H9 (cell line): Measurements from ENCODE around the gene DEAF1. TPM values are rescaled to one million over a fixed set of nuclear protein-coding genes. Genes with fewer than 3 reads are reported as not detected.

Experiments used
- DNase-seq: peaks from one replicate; pipeline ENCODE4 v3.0.0-alpha.2; 2017
- H2AFZ ChIP-seq: one replicate; pipeline ENCODE4 v1.6.1; 2013; ENCODE audit warnings: mild to moderate bottlenecking, low read length, control low read depth, moderate library complexity
- H2AK5ac ChIP-seq: 2 replicates; pipeline ENCODE4 v1.6.1; 2013; ENCODE audit warnings: low read length, control low read depth, mixed read lengths; ENCODE audit not compliant: insufficient read length
- H2BK120ac ChIP-seq: one replicate; pipeline ENCODE4 v1.6.1; 2013; ENCODE audit warnings: low read depth, mild to moderate bottlenecking, low read length, control low read depth, inconsistent platforms; ENCODE audit not compliant: poor library complexity, severe bottlenecking
- H2BK12ac ChIP-seq: 2 replicates; pipeline ENCODE4 v1.6.1; 2013; ENCODE audit warnings: low read length, control low read depth, mixed read lengths, low read depth; ENCODE audit not compliant: insufficient read length
- H2BK15ac ChIP-seq: 2 replicates; pipeline ENCODE4 v1.6.1; 2013; ENCODE audit warnings: low read depth, low read length, control low read depth
- H2BK20ac ChIP-seq: one replicate; pipeline ENCODE4 v1.6.1; 2013; ENCODE audit warnings: low read depth, mild to moderate bottlenecking, low read length, control low read depth, inconsistent platforms; ENCODE audit not compliant: poor library complexity, severe bottlenecking
- H2BK5ac ChIP-seq: 2 replicates; pipeline ENCODE4 v1.6.1; 2013; ENCODE audit warnings: low read length, control low read depth, mixed read lengths; ENCODE audit not compliant: insufficient read length
- H3K14ac ChIP-seq: 2 replicates; pipeline ENCODE4 v1.6.1; 2013; ENCODE audit warnings: low read length, control low read depth; ENCODE audit not compliant: insufficient read depth
- H3K18ac ChIP-seq: 2 replicates; pipeline ENCODE4 v1.6.1; 2013; ENCODE audit warnings: low read depth, mild to moderate bottlenecking, mixed read lengths, low read length, control low read depth; ENCODE audit not compliant: insufficient read length
- H3K23ac ChIP-seq: 2 replicates; pipeline ENCODE4 v1.6.1; 2013; ENCODE audit warnings: low read length, control low read depth, mixed read lengths, low read depth; ENCODE audit not compliant: insufficient read length
- H3K23me2 ChIP-seq: 2 replicates; pipeline ENCODE4 v1.6.1; 2013; ENCODE audit warnings: low read depth, mild to moderate bottlenecking, mixed read lengths, low read length, control low read depth; ENCODE audit not compliant: insufficient read length, poor library complexity, severe bottlenecking
- H3K27ac ChIP-seq: 2 replicates; pipeline ENCODE4 v1.5.1; 2013; ENCODE audit warnings: low read length, control low read depth, mixed read lengths, low read depth; ENCODE audit not compliant: insufficient read length
- H3K27me3 ChIP-seq: 2 replicates; pipeline ENCODE4 v1.6.1; 2013; ENCODE audit warnings: low read length, control low read depth, inconsistent platforms; ENCODE audit not compliant: insufficient read depth
- H3K4ac ChIP-seq: 2 replicates; pipeline ENCODE4 v1.6.1; 2013; ENCODE audit warnings: low read depth, mild to moderate bottlenecking, control low read depth, inconsistent platforms, low read length, moderate library complexity
- H3K4me1 ChIP-seq: 2 replicates; pipeline ENCODE4 v1.6.1; 2013; ENCODE audit warnings: low read length, control low read depth, inconsistent platforms; ENCODE audit not compliant: insufficient read depth
- H3K4me2 ChIP-seq: 2 replicates; pipeline ENCODE4 v1.6.1; 2013; ENCODE audit warnings: low read length, control low read depth, mixed read lengths; ENCODE audit not compliant: insufficient read length, insufficient read depth
- H3K56ac ChIP-seq: 2 replicates; pipeline ENCODE4 v1.6.1; 2013; ENCODE audit warnings: low read depth, mild to moderate bottlenecking, mixed read lengths, low read length, control low read depth; ENCODE audit not compliant: insufficient read length
- H3K79me1 ChIP-seq: 2 replicates; pipeline ENCODE4 v1.6.1; 2013; ENCODE audit warnings: low read depth, mild to moderate bottlenecking, moderate library complexity, low read length, control low read depth, inconsistent platforms; ENCODE audit not compliant: insufficient read depth, poor library complexity, severe bottlenecking
- H3K79me2 ChIP-seq: 2 replicates; pipeline ENCODE4 v1.6.1; 2013; ENCODE audit warnings: low read length, control low read depth, inconsistent platforms; ENCODE audit not compliant: insufficient read depth
- H3K9ac ChIP-seq: 2 replicates; pipeline ENCODE4 v1.6.1; 2013; ENCODE audit warnings: low read length, control low read depth, mixed read lengths; ENCODE audit not compliant: insufficient read length; ENCODE audit errors: extremely low read depth
- H3K9me3 ChIP-seq: one replicate; pipeline ENCODE4 v1.6.1; 2013; ENCODE audit warnings: low read depth, low read length, inconsistent platforms; ENCODE audit not compliant: control insufficient read depth
- H3T11ph ChIP-seq: one replicate; pipeline ENCODE4 v1.6.1; 2013; ENCODE audit warnings: mild to moderate bottlenecking, low read length, control low read depth, inconsistent platforms
- H4K20me1 ChIP-seq: one replicate; pipeline ENCODE4 v1.6.1; 2013; ENCODE audit not compliant: control insufficient read depth, insufficient read length, insufficient read depth
- H4K5ac ChIP-seq: 2 replicates; pipeline ENCODE4 v1.6.1; 2013; ENCODE audit warnings: low read depth, mild to moderate bottlenecking, mixed read lengths, low read length, control low read depth; ENCODE audit not compliant: insufficient read length
- H4K8ac ChIP-seq: replicated peaks from 2 replicates; pipeline ENCODE4 v1.6.1; 2013; ENCODE audit warnings: low read length, control low read depth, mixed read lengths, low read depth; ENCODE audit not compliant: insufficient read length
- H4K91ac ChIP-seq: 2 replicates; pipeline ENCODE4 v1.6.1; 2013; ENCODE audit warnings: low read depth, mild to moderate bottlenecking, moderate library complexity, mixed read lengths, low read length, control low read depth; ENCODE audit not compliant: insufficient read length
- H3K27ac Mint-ChIP-seq, 3 experiments: 2 replicates in 2 of 3; 3 replicates in 1 of 3; pipeline ENCODE4 v1.8.0; 2020 to 2021; ENCODE audit warnings: mixed read lengths in 3 of 3, mild to moderate bottlenecking in 1 of 3, moderate library complexity in 1 of 3
- H3K27me3 Mint-ChIP-seq: 2 replicates; pipeline ENCODE4 v1.8.0; 2021; ENCODE audit warnings: low read depth, mild to moderate bottlenecking, moderate library complexity, mixed read lengths
- H3K36me3 Mint-ChIP-seq, 3 experiments: 2 replicates in 2 of 3; 3 replicates in 1 of 3; pipeline ENCODE4 v1.8.0; 2020 to 2021; ENCODE audit warnings: low read depth in 3 of 3, mixed read lengths in 3 of 3; ENCODE audit not compliant: insufficient read depth in 1 of 3
- H3K4me1 Mint-ChIP-seq, 2 experiments: 2 replicates each; pipeline ENCODE4 v1.8.0; 2020; ENCODE audit warnings: mixed read lengths in 2 of 2
- H3K4me3 Mint-ChIP-seq, 2 experiments: 2 replicates in 1 of 2; 3 replicates in 1 of 2; pipeline ENCODE4 v1.8.0; 2020 to 2021; ENCODE audit warnings: mild to moderate bottlenecking in 2 of 2, mixed read lengths in 2 of 2, moderate library complexity in 1 of 2
- H3K9me3 Mint-ChIP-seq, 2 experiments: 2 replicates in 1 of 2; 3 replicates in 1 of 2; pipeline ENCODE4 v1.8.0; 2020; ENCODE audit warnings: mild to moderate bottlenecking in 2 of 2, mixed read lengths in 2 of 2, moderate library complexity in 1 of 2
- WGBS: extraction: QIAGEN DNeasy Blood & Tissue Kit; methylation state at CpG from one replicate; pipeline ENCODE4 v1.1.7; 2013; ENCODE audit warnings: missing lambda C conversion rate, low lambda C conversion rate, mixed read lengths; ENCODE audit not compliant: insufficient read length; ENCODE audit errors: extremely low coverage; 5-methylcytosine and 5-hydroxymethylcytosine counted together
- total RNA-seq: library from RNA; stranded (reverse); gene quantifications from 2 replicates; pipeline ENCODE4 v1.2.1, GENCODE V29; 2021
- TF ChIP-seq, protein P1 (sequence below): fragments of 200-600 bp; sonication (generic); conservative IDR thresholded peaks from 3 replicates; pipeline ENCODE4 v1.8.0; 2021; ENCODE audit warnings: antibody characterized with exemption, mild to moderate bottlenecking

Gene DEAF1
- total RNA-seq, 1 experiment from 2014 or later: 67.3 TPM

DNA sequence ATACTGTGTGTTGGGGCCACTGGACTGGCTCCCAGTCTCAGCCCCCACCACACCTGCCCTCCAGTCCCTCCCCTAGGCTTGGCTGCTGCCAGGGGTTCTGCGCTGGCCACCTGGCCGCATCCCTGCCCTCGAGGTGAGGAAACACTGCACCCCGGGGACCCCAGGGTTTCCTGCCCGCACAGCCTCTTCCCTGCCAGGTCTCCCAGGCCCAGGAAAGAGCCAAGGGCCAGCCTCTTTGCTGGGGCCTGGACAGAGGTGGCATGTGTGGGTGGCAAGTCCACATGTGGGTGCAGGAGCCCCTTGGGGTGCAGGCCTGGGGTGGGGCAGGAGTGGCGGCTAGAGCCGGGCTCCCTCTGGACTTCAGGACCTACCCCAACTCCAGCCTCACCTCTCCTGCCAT, 13.5 kb upstream of the DEAF1 start:
- no peak overlapping the region for H3K9ac ChIP-seq
- H3K18ac ChIP-seq: no peak overlapping the region
- H3T11ph ChIP-seq: no peak overlapping the region
- no peak overlapping the region for H2BK5ac ChIP-seq
- H2BK20ac ChIP-seq: no peak overlapping the region
- no peak overlapping the region for H3K27ac ChIP-seq
- no peak for DNase-seq
- no peak overlapping the region for H4K5ac ChIP-seq
- H4K8ac ChIP-seq: no peak overlapping the region
- H3K36me3 Mint-ChIP-seq: peaks cover 0 to 6% (median 0%) of the 10 kb centered on the region in 3 experiments; a peak in 1 of 7 replicates
- H2BK15ac ChIP-seq: no peak overlapping the region
- no peaks in the 10 kb centered on the region for H3K9me3 Mint-ChIP-seq
- peaks cover 3% of the 10 kb centered on the region for H3K23me2 ChIP-seq
- no peaks in the 10 kb centered on the region for H3K9me3 ChIP-seq
- H3K23ac ChIP-seq: no peak overlapping the region
- H2BK120ac ChIP-seq: no peak overlapping the region
- no CpG with 5 or more reads among the region's 7 CpGs for WGBS
- no peak overlapping the region for H3K14ac ChIP-seq
- H2BK12ac ChIP-seq: no peak overlapping the region
- H3K56ac ChIP-seq: no peak overlapping the region
- peaks cover 15 to 33% of the 10 kb centered on the region in 2 experiments for H3K4me1 Mint-ChIP-seq
- H3K4me3 Mint-ChIP-seq: no peak overlapping the region
- H3K27me3 Mint-ChIP-seq: no peaks in the 10 kb centered on the region; the same call in 1 of the 2 replicates
- no peak overlapping the region for H3K27ac Mint-ChIP-seq
- no peak overlapping the region for H3K4ac ChIP-seq
- H2AFZ ChIP-seq: no peak overlapping the region
- TF ChIP-seq, protein P1, sequence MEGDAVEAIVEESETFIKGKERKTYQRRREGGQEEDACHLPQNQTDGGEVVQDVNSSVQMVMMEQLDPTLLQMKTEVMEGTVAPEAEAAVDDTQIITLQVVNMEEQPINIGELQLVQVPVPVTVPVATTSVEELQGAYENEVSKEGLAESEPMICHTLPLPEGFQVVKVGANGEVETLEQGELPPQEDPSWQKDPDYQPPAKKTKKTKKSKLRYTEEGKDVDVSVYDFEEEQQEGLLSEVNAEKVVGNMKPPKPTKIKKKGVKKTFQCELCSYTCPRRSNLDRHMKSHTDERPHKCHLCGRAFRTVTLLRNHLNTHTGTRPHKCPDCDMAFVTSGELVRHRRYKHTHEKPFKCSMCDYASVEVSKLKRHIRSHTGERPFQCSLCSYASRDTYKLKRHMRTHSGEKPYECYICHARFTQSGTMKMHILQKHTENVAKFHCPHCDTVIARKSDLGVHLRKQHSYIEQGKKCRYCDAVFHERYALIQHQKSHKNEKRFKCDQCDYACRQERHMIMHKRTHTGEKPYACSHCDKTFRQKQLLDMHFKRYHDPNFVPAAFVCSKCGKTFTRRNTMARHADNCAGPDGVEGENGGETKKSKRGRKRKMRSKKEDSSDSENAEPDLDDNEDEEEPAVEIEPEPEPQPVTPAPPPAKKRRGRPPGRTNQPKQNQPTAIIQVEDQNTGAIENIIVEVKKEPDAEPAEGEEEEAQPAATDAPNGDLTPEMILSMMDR: no peak
- no peaks in the 10 kb centered on the region for H3K79me1 ChIP-seq
- peaks cover 5% of the 10 kb centered on the region; the same call in 1 of the 2 replicates for H3K4me1 ChIP-seq
- no peak overlapping the region for H4K91ac ChIP-seq
- H2AK5ac ChIP-seq: no peak overlapping the region
- H3K4me2 ChIP-seq: no peak overlapping the region
- H3K79me2 ChIP-seq: no peaks in the 10 kb centered on the region
- no peaks in the 10 kb centered on the region for H3K27me3 ChIP-seq
- H4K20me1 ChIP-seq: no peaks in the 10 kb centered on the region
